ENCODE measurements around the gene FCHSD2. TPM values are rescaled to one million over a fixed set of nuclear protein-coding genes. Genes with fewer than 3 reads are reported as not detected.
A peak's percentile ranks its signal among the peaks of the same experiment; 100 is the strongest.

The FCHSD2 gene
- total and polyA plus RNA-seq, 2 donors, result 12.5 to 22.3 TPM

GRCh38 chr11:72826191-72826941, 315.8 kb downstream of the FCHSD2 start:
- H3K36me3 ChIP-seq (ENCODE audit: control insufficient read depth in 2 of 2, insufficient read depth in 2 of 2, low read length in 1 of 2), result peaks cover 22 to 34% of the 10 kb centered on the region in 2 donors
- H3K27ac ChIP-seq (ENCODE audit: low read depth in 1 of 2, low read length in 1 of 2), result no peak overlapping the region
- H3K4me3 ChIP-seq (ENCODE audit: low read length in 2 of 2), result no peak overlapping the region
- H3K9me3 ChIP-seq (ENCODE audit: control insufficient read depth in 2 of 2, insufficient read depth in 1 of 2, low read length in 1 of 2), result peaks cover 0 to 3% of the 10 kb centered on the region in 2 donors
- no peaks in the 10 kb centered on the region for H3K27me3 ChIP-seq (ENCODE audit: control insufficient read depth in 2 of 2, insufficient read depth in 1 of 2, low read length in 1 of 2)
- H3K4me1 ChIP-seq (ENCODE audit: control insufficient read depth in 2 of 2, insufficient read depth in 2 of 2, low read length in 2 of 2), result peaks cover 0 to 15% of the 10 kb centered on the region in 2 donors
- no peak for DNase-seq (ENCODE audit: low read depth in 6 of 9, low spot score in 9 of 9)
- WGBS, result 97% methylated on average over 15 of the region's 15 CpGs

DNA sequence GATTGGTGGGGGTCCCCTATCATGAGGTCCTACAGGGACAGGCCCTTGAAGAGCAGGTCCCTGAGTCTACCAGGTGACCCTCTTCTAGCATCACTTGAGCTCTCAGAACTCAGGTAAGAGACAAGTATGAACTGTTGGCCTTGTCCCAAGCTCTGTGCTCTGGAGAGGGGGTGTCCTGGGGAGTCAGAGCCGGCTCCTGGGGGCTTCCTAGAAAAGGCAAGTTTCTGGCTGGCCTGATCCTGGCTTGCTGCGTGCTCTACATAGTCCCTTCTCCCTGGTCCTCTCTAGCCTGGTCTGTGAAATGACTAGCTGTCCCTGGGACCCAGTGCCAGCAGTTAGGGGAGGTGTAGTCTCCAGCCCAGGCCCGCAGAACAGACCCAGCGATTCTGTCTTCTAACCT, 316.5 kb downstream of the FCHSD2 start:
- peaks cover 21 to 39% of the 10 kb centered on the region in 2 donors for H3K36me3 ChIP-seq (ENCODE audit: control insufficient read depth in 2 of 2, insufficient read depth in 2 of 2, low read length in 1 of 2)
- H3K4me3 ChIP-seq (ENCODE audit: low read length in 2 of 2), result no peak overlapping the region
- no peak overlapping the region for H3K27ac ChIP-seq (ENCODE audit: low read depth in 1 of 2, low read length in 1 of 2)
- no peak for DNase-seq (ENCODE audit: low read depth in 6 of 9, low spot score in 9 of 9)
- no peaks in the 10 kb centered on the region for H3K27me3 ChIP-seq (ENCODE audit: control insufficient read depth in 2 of 2, insufficient read depth in 1 of 2, low read length in 1 of 2)
- peaks cover 0 to 20% of the 10 kb centered on the region in 2 donors for H3K4me1 ChIP-seq (ENCODE audit: control insufficient read depth in 2 of 2, insufficient read depth in 2 of 2, low read length in 2 of 2)
- H3K9me3 ChIP-seq (ENCODE audit: control insufficient read depth in 2 of 2, insufficient read depth in 1 of 2, low read length in 1 of 2), result peaks cover 0 to 3% of the 10 kb centered on the region in 2 donors
- WGBS, result 84% methylated on average over 4 of the region's 4 CpGs

GRCh38 chr11:72824811-72825505, 317.2 kb downstream of the FCHSD2 start:
- no peak overlapping the region for H3K4me3 ChIP-seq (ENCODE audit: low read length in 2 of 2)
- H3K9me3 ChIP-seq (ENCODE audit: control insufficient read depth in 2 of 2, insufficient read depth in 1 of 2, low read length in 1 of 2), result peaks cover 0 to 3% of the 10 kb centered on the region in 2 donors
- peaks cover 0 to 20% of the 10 kb centered on the region in 2 donors for H3K4me1 ChIP-seq (ENCODE audit: control insufficient read depth in 2 of 2, insufficient read depth in 2 of 2, low read length in 2 of 2)
- H3K36me3 ChIP-seq (ENCODE audit: control insufficient read depth in 2 of 2, insufficient read depth in 2 of 2, low read length in 1 of 2), result peaks cover 17 to 37% of the 10 kb centered on the region in 2 donors
- H3K27me3 ChIP-seq (ENCODE audit: control insufficient read depth in 2 of 2, insufficient read depth in 1 of 2, low read length in 1 of 2), result no peaks in the 10 kb centered on the region
- DNase-seq (ENCODE audit: low read depth in 6 of 9, low spot score in 9 of 9), result no peak
- 88% methylated on average over 15 of the region's 15 CpGs for WGBS
- H3K27ac ChIP-seq (ENCODE audit: low read depth in 1 of 2, low read length in 1 of 2), result no peak overlapping the region

GRCh38 chr11:72824020-72824419, 318.1 kb downstream of the FCHSD2 start:
- H3K36me3 ChIP-seq (ENCODE audit: control insufficient read depth in 2 of 2, insufficient read depth in 2 of 2, low read length in 1 of 2), result peaks cover 16 to 32% of the 10 kb centered on the region in 2 donors
- H3K9me3 ChIP-seq (ENCODE audit: control insufficient read depth in 2 of 2, insufficient read depth in 1 of 2, low read length in 1 of 2), result peaks cover 0 to 3% of the 10 kb centered on the region in 2 donors
- no peaks in the 10 kb centered on the region for H3K27me3 ChIP-seq (ENCODE audit: control insufficient read depth in 2 of 2, insufficient read depth in 1 of 2, low read length in 1 of 2)
- H3K4me1 ChIP-seq (ENCODE audit: control insufficient read depth in 2 of 2, insufficient read depth in 2 of 2, low read length in 2 of 2), result peaks cover 0 to 20% of the 10 kb centered on the region in 2 donors
- H3K4me3 ChIP-seq (ENCODE audit: low read length in 2 of 2), result no peak overlapping the region
- H3K27ac ChIP-seq (ENCODE audit: low read depth in 1 of 2, low read length in 1 of 2), result no peak overlapping the region
- 98% methylated on average over 7 of the region's 7 CpGs for WGBS
- DNase-seq (ENCODE audit: low read depth in 6 of 9, low spot score in 9 of 9), result no peak

DNA sequence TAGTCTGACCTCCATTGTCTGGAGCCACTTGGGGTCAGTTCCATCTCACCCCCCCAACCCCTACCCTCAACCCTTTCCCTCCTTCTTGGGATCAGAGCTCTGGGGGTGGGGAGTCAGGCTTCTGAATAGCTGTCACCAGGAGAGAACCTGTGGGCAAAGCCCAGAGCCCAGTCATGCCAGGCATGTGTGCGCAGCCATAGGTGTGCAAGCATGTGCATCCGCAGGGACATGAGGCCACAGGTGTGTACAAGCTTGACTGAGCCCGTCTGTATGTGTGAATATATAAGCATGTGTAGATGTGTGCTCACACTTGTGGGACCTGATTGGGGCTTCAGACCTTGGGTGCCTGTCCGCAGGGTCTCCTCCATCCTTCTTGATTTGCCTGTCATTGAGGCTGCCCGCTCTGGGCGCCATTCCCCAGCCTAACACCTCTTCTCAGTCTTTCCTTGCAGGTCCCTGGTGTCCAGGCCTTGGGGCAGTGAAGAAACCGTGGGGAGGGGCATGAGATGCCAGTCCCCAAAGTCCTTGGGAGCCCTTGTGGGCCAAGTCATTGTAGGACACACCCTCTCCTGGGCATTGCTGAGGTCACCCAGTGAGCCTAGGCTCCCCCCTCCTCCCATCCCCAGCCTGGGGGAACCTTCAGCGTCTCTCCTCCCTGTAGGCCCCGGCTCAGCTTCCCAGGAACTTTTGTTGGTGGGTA, 318.9 kb downstream of the FCHSD2 start:
- Histone ChIP-seq H3K4me3 (ENCODE audit: low read length in 2 of 2) (no peak overlapping the region), H3K27me3 (ENCODE audit: control insufficient read depth in 2 of 2, insufficient read depth in 1 of 2, low read length in 1 of 2) (no peaks in the 10 kb centered on the region), H3K27ac (ENCODE audit: low read depth in 1 of 2, low read length in 1 of 2) (no peak overlapping the region), H3K4me1 (ENCODE audit: control insufficient read depth in 2 of 2, insufficient read depth in 2 of 2, low read length in 2 of 2) (peaks cover 0 to 20% of the 10 kb centered on the region in 2 donors), H3K36me3 (ENCODE audit: control insufficient read depth in 2 of 2, insufficient read depth in 2 of 2, low read length in 1 of 2) (peaks cover 16 to 34% of the 10 kb centered on the region in 2 donors), H3K9me3 (ENCODE audit: control insufficient read depth in 2 of 2, insufficient read depth in 1 of 2, low read length in 1 of 2) (peaks cover 0 to 3% of the 10 kb centered on the region in 2 donors)
- 96% methylated on average over 9 of the region's 9 CpGs for WGBS
- DNase-seq (ENCODE audit: low read depth in 6 of 9, low spot score in 9 of 9), result no peak

DNA sequence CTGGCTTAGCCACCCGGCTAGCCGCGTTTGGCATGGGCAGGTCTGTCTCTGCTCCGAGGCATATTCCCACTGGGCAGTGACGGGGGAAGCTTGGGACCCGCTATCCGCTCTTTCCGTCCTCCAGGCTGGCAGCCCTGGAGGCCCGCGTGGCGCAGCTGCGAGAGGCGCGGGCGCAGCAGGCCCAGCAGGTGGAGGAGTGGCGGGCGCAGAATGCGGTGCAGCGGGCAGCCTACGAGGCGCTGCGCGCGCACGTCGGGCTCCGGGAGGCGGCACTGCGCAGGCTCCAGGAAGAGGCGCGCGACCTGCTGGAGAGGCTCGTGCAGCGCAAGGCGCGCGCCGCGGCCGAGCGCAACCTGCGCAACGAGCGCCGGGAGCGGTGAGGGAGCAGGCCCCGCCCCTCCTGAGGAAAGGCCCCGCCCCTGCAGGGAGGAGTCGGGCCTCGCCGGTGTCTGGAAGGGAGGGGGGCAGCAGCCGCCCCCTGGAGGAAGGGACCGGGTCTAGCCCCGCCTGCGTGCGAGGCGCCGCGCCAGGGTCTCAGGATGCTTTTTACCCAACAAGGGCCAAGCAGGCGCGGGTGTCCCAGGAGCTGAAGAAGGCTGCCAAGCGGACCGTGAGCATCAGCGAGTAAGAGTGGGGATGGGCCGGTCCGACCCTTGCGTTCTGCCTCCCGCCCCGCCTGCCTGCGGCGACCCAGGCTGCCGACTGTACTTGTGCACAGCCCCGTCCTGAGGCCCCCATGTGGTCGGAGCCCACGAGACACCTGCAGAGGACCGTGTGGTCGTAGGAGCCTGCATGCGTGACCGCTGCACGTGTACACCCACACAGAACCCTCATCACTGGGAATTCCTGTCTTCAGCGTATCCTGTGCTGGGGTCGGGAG, 320.0 kb downstream of the FCHSD2 start:
- 65% methylated on average over 82 of the region's 82 CpGs for WGBS
- DNase-seq (ENCODE audit: low read depth in 6 of 9, low spot score in 9 of 9), result peak; percentile 75 to 97 (median 89)
- Histone ChIP-seq H3K9me3 (ENCODE audit: control insufficient read depth in 2 of 2, insufficient read depth in 1 of 2, low read length in 1 of 2) (peaks cover 0 to 3% of the 10 kb centered on the region in 2 donors), H3K27ac (ENCODE audit: low read depth in 1 of 2, low read length in 1 of 2) (peak overlapping the region; percentile 46 to 78), H3K27me3 (ENCODE audit: control insufficient read depth in 2 of 2, insufficient read depth in 1 of 2, low read length in 1 of 2) (no peaks in the 10 kb centered on the region), H3K4me1 (ENCODE audit: control insufficient read depth in 2 of 2, insufficient read depth in 2 of 2, low read length in 2 of 2) (peaks cover 0 to 20% of the 10 kb centered on the region in 2 donors), H3K4me3 (ENCODE audit: low read length in 2 of 2) (peak overlapping the region; percentile 35 to 38), H3K36me3 (ENCODE audit: control insufficient read depth in 2 of 2, insufficient read depth in 2 of 2, low read length in 1 of 2) (peaks cover 27 to 38% of the 10 kb centered on the region in 2 donors)

DNA sequence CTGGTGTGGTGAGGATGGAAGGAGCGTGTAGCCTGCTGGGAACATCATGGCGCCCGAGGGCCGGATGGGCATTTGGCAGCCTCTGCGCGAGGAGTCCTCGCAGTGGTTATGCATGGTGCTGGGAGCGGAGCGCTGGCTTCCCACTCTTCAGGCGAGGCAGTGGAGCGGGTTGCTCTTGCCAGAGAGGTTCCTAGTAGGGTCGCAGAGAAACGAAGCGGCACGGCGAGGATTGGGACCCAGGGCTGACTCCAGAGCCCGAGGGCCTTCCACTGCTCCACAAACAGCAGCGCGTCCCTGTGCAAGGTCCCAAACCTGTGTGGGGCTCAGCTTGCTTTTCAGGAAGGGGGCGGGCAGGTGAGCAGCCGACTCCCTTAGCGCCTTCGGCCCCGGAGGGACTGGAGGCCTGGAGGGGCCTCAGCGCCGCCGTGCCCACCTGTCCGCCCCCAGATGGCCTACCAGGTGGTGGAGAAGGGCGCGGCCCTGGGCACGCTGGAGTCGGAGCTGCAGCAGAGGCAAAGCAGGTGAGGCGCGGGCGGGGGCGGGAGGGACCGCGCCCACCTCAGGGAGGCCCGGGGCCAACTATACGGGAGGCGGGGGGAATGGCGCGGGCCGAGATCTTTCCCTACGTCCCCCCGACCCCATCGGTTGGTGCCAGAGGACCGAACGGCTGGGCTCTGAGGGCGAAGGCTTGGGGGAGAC, 320.7 kb downstream of the FCHSD2 start:
- DNase-seq (ENCODE audit: low read depth in 6 of 9, low spot score in 9 of 9), result no peak
- H3K9me3 ChIP-seq (ENCODE audit: control insufficient read depth in 2 of 2, insufficient read depth in 1 of 2, low read length in 1 of 2), result peaks cover 0 to 3% of the 10 kb centered on the region in 2 donors
- no peaks in the 10 kb centered on the region for H3K27me3 ChIP-seq (ENCODE audit: control insufficient read depth in 2 of 2, insufficient read depth in 1 of 2, low read length in 1 of 2)
- peaks cover 0 to 23% of the 10 kb centered on the region in 2 donors for H3K4me1 ChIP-seq (ENCODE audit: control insufficient read depth in 2 of 2, insufficient read depth in 2 of 2, low read length in 2 of 2)
- peak overlapping the region; percentile 35 to 38 for H3K4me3 ChIP-seq (ENCODE audit: low read length in 2 of 2)
- peaks cover 27 to 35% of the 10 kb centered on the region in 2 donors for H3K36me3 ChIP-seq (ENCODE audit: control insufficient read depth in 2 of 2, insufficient read depth in 2 of 2, low read length in 1 of 2)
- H3K27ac ChIP-seq (ENCODE audit: low read depth in 1 of 2, low read length in 1 of 2), result peak overlapping the region in 1 of 2 donors; percentile 78
- WGBS, result 95% methylated on average over 50 of the region's 50 CpGs

Measured in thymus (tissue), 11 donors.